SK-N-SH treated with all-trans-retinoic acid at 6 μM for 48 hours (cell line): Measurements from ENCODE around the gene PLCB1.

ENCODE experiments used
- ARNTL ChIP-seq: fragments of 450-650 bp; formaldehyde crosslinking; IDR thresholded peaks from 2 replicates; pipeline ENCODE4 v1.5.0; 2020; ENCODE audit warnings: low read depth, mild to moderate bottlenecking, moderate library complexity, borderline replicate concordance
- BACH2 ChIP-seq: fragments of 250-450 bp; sonication (Bioruptor Pico); IDR thresholded peaks from 2 replicates; pipeline ENCODE4 v1.9.0; 2021; ENCODE audit warnings: mild to moderate bottlenecking, borderline replicate concordance
- PPARA ChIP-seq: fragments of 250-450 bp; sonication (Bioruptor Pico); IDR thresholded peaks from 2 replicates; pipeline ENCODE4 v1.5.0; 2020; ENCODE audit warnings: mild to moderate bottlenecking, borderline replicate concordance
- RARB ChIP-seq: fragments of 250-450 bp; sonication (Bioruptor Pico); IDR thresholded peaks from 2 replicates; pipeline ENCODE4 v1.8.0; 2021; ENCODE audit warnings: mild to moderate bottlenecking, moderate library complexity
- TOX ChIP-seq: fragments of 250-450 bp; sonication (Bioruptor Pico); IDR thresholded peaks from 2 replicates; pipeline ENCODE4 v1.8.0; 2021; ENCODE audit warnings: mild to moderate bottlenecking, moderate library complexity, borderline replicate concordance
- ZFP3 ChIP-seq: fragments of 250-450 bp; sonication (Bioruptor Pico); IDR thresholded peaks from 2 replicates; pipeline ENCODE4 v1.5.0; 2020; ENCODE audit warnings: mild to moderate bottlenecking, moderate library complexity
- ZNF70 ChIP-seq: fragments of 450-650 bp; formaldehyde crosslinking; IDR thresholded peaks from 2 replicates; pipeline ENCODE4 v1.5.0; 2020; ENCODE audit warnings: mild to moderate bottlenecking, moderate library complexity
- TF ChIP-seq, protein P1 (sequence below): fragments of 250-450 bp; sonication (Bioruptor Pico); IDR thresholded peaks from 2 replicates; pipeline ENCODE4 v1.8.0; 2020; ENCODE audit warnings: mild to moderate bottlenecking, moderate library complexity, borderline replicate concordance
- TF ChIP-seq, protein P2 (sequence below): fragments of 250-450 bp; sonication (Bioruptor Pico); IDR thresholded peaks from 2 replicates; pipeline ENCODE4 v1.5.0; 2020; ENCODE audit warnings: mild to moderate bottlenecking, moderate library complexity
- TF ChIP-seq, protein P3 (sequence below): fragments of 250-450 bp; sonication (Bioruptor Pico); IDR thresholded peaks from 2 replicates; pipeline ENCODE4 v1.5.1; 2021; ENCODE audit warnings: mild to moderate bottlenecking, moderate library complexity

DNA sequence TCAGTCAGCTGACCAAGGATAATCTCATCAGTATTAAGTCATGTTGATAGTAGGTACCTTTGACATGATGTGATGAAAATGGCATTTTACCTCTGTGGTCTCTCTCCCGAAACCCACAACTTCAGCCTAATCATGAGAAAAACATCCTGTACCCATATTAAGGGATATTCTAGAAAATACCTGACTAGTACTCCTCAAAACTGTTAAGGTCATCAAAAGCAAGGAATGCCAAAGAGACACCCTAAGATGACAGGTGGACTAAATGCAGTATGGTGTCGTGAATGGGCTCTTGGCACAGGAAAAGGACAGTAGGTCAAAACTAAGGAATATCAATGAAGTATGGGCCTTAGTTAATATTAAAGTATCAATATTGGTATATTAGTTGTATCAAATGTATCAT lies 221.4 kb downstream of the PLCB1 start:
- TF ChIP-seq, protein P1, sequence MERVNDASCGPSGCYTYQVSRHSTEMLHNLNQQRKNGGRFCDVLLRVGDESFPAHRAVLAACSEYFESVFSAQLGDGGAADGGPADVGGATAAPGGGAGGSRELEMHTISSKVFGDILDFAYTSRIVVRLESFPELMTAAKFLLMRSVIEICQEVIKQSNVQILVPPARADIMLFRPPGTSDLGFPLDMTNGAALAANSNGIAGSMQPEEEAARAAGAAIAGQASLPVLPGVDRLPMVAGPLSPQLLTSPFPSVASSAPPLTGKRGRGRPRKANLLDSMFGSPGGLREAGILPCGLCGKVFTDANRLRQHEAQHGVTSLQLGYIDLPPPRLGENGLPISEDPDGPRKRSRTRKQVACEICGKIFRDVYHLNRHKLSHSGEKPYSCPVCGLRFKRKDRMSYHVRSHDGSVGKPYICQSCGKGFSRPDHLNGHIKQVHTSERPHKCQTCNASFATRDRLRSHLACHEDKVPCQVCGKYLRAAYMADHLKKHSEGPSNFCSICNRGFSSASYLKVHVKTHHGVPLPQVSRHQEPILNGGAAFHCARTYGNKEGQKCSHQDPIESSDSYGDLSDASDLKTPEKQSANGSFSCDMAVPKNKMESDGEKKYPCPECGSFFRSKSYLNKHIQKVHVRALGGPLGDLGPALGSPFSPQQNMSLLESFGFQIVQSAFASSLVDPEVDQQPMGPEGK (CRISPR knock-in tag), result no peak
- TF ChIP-seq PPARA (CRISPR knock-in tag), result no peak
- TF ChIP-seq, protein P2, sequence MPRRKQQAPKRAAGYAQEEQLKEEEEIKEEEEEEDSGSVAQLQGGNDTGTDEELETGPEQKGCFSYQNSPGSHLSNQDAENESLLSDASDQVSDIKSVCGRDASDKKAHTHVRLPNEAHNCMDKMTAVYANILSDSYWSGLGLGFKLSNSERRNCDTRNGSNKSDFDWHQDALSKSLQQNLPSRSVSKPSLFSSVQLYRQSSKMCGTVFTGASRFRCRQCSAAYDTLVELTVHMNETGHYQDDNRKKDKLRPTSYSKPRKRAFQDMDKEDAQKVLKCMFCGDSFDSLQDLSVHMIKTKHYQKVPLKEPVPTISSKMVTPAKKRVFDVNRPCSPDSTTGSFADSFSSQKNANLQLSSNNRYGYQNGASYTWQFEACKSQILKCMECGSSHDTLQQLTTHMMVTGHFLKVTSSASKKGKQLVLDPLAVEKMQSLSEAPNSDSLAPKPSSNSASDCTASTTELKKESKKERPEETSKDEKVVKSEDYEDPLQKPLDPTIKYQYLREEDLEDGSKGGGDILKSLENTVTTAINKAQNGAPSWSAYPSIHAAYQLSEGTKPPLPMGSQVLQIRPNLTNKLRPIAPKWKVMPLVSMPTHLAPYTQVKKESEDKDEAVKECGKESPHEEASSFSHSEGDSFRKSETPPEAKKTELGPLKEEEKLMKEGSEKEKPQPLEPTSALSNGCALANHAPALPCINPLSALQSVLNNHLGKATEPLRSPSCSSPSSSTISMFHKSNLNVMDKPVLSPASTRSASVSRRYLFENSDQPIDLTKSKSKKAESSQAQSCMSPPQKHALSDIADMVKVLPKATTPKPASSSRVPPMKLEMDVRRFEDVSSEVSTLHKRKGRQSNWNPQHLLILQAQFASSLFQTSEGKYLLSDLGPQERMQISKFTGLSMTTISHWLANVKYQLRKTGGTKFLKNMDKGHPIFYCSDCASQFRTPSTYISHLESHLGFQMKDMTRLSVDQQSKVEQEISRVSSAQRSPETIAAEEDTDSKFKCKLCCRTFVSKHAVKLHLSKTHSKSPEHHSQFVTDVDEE (CRISPR knock-in tag), result no peak
- TF ChIP-seq ARNTL, result no peak
- no peak for TF ChIP-seq ZFP3
- no peak for TF ChIP-seq ZNF70 (CRISPR knock-in tag)
- TF ChIP-seq, protein P3, sequence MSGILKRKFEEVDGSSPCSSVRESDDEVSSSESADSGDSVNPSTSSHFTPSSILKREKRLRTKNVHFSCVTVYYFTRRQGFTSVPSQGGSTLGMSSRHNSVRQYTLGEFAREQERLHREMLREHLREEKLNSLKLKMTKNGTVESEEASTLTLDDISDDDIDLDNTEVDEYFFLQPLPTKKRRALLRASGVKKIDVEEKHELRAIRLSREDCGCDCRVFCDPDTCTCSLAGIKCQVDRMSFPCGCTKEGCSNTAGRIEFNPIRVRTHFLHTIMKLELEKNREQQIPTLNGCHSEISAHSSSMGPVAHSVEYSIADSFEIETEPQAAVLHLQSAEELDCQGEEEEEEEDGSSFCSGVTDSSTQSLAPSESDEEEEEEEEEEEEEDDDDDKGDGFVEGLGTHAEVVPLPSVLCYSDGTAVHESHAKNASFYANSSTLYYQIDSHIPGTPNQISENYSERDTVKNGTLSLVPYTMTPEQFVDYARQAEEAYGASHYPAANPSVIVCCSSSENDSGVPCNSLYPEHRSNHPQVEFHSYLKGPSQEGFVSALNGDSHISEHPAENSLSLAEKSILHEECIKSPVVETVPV (CRISPR knock-in tag), result no peak
- TF ChIP-seq BACH2 (CRISPR knock-in tag), result no peak
- TF ChIP-seq TOX (CRISPR knock-in tag), result no peak
- TF ChIP-seq RARB (CRISPR knock-in tag), result no peak
